ENCODE results near the gene IL16.
"Not testable (repeated sequence)": the region's sequence is repeated elsewhere in the genome, so short reads cannot be mapped to it uniquely, and the experiment has no call there.

Gene IL16

GRCh38 chr15:81323944-81324881, 127.5 kb downstream of the IL16 start, which contains the start of gene STARD5:
TSS of gene STARD5 (minus strand) at chr15:81324141. CDS start at chr15:81324099, 42 bp downstream.
- no peak for FAIRE-seq

GRCh38 chr15:81326466-81327212, 130.0 kb downstream of the IL16 start:
- FAIRE-seq (no peak), DNase-seq (ENCODE audit: insufficient read length, low spot score) (no peak)
- TF ChIP-seq CTCF (IDR thresholded peaks at IDR 0.05; ENCODE audit: insufficient read depth, missing control alignments), result no peak

More at GRCh38 chr15:81323944-81324881, 127.5 kb downstream of the IL16 start, which contains the start of gene STARD5:
- DNase-seq (ENCODE audit: insufficient read length, low spot score), result peak; percentile 93
- no peak for TF ChIP-seq CTCF (IDR thresholded peaks at IDR 0.05; ENCODE audit: insufficient read depth, missing control alignments)

- no peak for TF ChIP-seq CTCF (IDR thresholded peaks at IDR 0.05; ENCODE audit: insufficient read depth, missing control alignments)
- DNase-seq (ENCODE audit: insufficient read length, low spot score), result no peak
- FAIRE-seq, result no peak
Observed at GRCh38 chr15:81327516-81327915, 130.8 kb downstream of the IL16 start.

- TF ChIP-seq CTCF (IDR thresholded peaks at IDR 0.05; ENCODE audit: insufficient read depth, missing control alignments), result no peak
- no peak for FAIRE-seq
- no peak for DNase-seq (ENCODE audit: insufficient read length, low spot score)
Observed at GRCh38 chr15:81329446-81329845, 132.8 kb downstream of the IL16 start.

- no peak for DNase-seq (ENCODE audit: insufficient read length, low spot score)
- no peak for TF ChIP-seq CTCF (IDR thresholded peaks at IDR 0.05; ENCODE audit: insufficient read depth, missing control alignments)
- no peak for FAIRE-seq
Observed at GRCh38 chr15:81330366-81331090, 133.8 kb downstream of the IL16 start.

GRCh38 chr15:81331141-81331540, 134.5 kb downstream of the IL16 start:
- DNase-seq (ENCODE audit: insufficient read length, low spot score); FAIRE-seq: not testable (repeated sequence)

- FAIRE-seq, result no peak
- TF ChIP-seq CTCF (IDR thresholded peaks at IDR 0.05; ENCODE audit: insufficient read depth, missing control alignments), result no peak
- DNase-seq (ENCODE audit: insufficient read length, low spot score), result no peak
Observed at GRCh38 chr15:81331600-81331999, 134.9 kb downstream of the IL16 start.

Measured in D721Med (cell line).